T-cell (primary cell): ENCODE data around the gene LBR. TPM values are rescaled to one million over a fixed set of nuclear protein-coding genes. Genes with fewer than 3 reads are reported as not detected.

Experiments used
- ATAC-seq, 4 experiments: fragments of 200-7000 bp in 3 of 4; fragments of 150-1000 bp in 1 of 4; cut with Tn5 transposase; replicated peaks in 1 of 4; 1 replicate in 3 of 4; 2 replicates in 1 of 4; pipeline ENCODE4 v1.10.0; 2021; ENCODE audit warnings: moderate library complexity in 3 of 4, mild to moderate bottlenecking in 2 of 4, moderate number of reproducible peaks in 1 of 4
- CTCF ChIA-PET, 2 donors: fragments of 300-600 bp; sonication (Branson Sonifier 250); formaldehyde crosslinking; loops; one replicate each; lab custom pipeline; 2022; ENCODE audit warnings: antibody characterized with exemption in 2 of 2; lab: Charles Lee
- POLR2A ChIA-PET, 2 donors: fragments of 300-600 bp; sonication (Branson Sonifier 250); formaldehyde crosslinking; loops; one replicate each; lab custom pipeline; 2022; ENCODE audit warnings: antibody characterized with exemption in 2 of 2; lab: Charles Lee
- DNase-seq, 35 experiments: peaks; one replicate each; pipeline versions ENCODE4 v3.0.0 to v3.0.0-alpha.2; 2013 to 2023
- H3K27ac ChIP-seq: one replicate; pipeline ENCODE4 v1.5.1; 2013; ENCODE audit warnings: low read length
- H3K27me3 ChIP-seq, 2 experiments: replicated peaks in 1 of 2; 1 replicate in 1 of 2; 2 replicates in 1 of 2; pipeline versions ENCODE4 v1.6.1 to v1.7.0; 2013; ENCODE audit warnings: low read length in 1 of 2, mixed read lengths in 1 of 2; ENCODE audit not compliant: control insufficient read depth in 2 of 2, insufficient read depth in 2 of 2; ENCODE audit errors: extremely low read depth in 1 of 2
- H3K36me3 ChIP-seq, 2 donors: 1 replicate in 1 of 2; 2 replicates in 1 of 2; pipeline versions ENCODE4 v1.6.1 to v1.7.0; 2013; ENCODE audit warnings: low read length in 1 of 2; ENCODE audit not compliant: control insufficient read depth in 2 of 2, insufficient read depth in 1 of 2; ENCODE audit errors: extremely low read depth in 1 of 2
- H3K4me1 ChIP-seq, 2 experiments: 1 replicate in 1 of 2; 2 replicates in 1 of 2; pipeline versions ENCODE4 v1.6.1 to v1.7.0; 2013; ENCODE audit warnings: low read length in 2 of 2, mixed read lengths in 1 of 2; ENCODE audit not compliant: insufficient read depth in 2 of 2, control insufficient read depth in 1 of 2; ENCODE audit errors: extremely low read depth in 1 of 2
- H3K4me3 ChIP-seq, 2 donors: 1 replicate in 1 of 2; 2 replicates in 1 of 2; pipeline versions ENCODE4 v1.5.1 to v1.7.0; 2013; ENCODE audit warnings: mild to moderate bottlenecking in 2 of 2, low read length in 1 of 2, moderate library complexity in 1 of 2; ENCODE audit not compliant: control insufficient read depth in 1 of 2; ENCODE audit errors: extremely low read depth in 1 of 2
- H3K9me3 ChIP-seq: 2 replicates; pipeline ENCODE4 v1.7.0; 2013
- H3K27ac Mint-ChIP-seq, 2 donors: one replicate each; pipeline ENCODE4 v1.8.0; 2020 to 2021; ENCODE audit warnings: mild to moderate bottlenecking in 2 of 2, mixed read lengths in 2 of 2
- H3K27me3 Mint-ChIP-seq, 2 donors: one replicate each; pipeline ENCODE4 v1.8.0; 2021 to 2022; ENCODE audit warnings: mixed read lengths in 2 of 2
- H3K36me3 Mint-ChIP-seq: one replicate; pipeline ENCODE4 v1.8.0; 2021; ENCODE audit warnings: mixed read lengths
- H3K4me1 Mint-ChIP-seq, 3 donors: one replicate each; pipeline ENCODE4 v1.8.0; 2020 to 2022; ENCODE audit warnings: mixed read lengths in 3 of 3, mild to moderate bottlenecking in 1 of 3
- H3K4me3 Mint-ChIP-seq, 3 donors: one replicate each; pipeline ENCODE4 v1.8.0; 2020 to 2022; ENCODE audit warnings: mild to moderate bottlenecking in 3 of 3, mixed read lengths in 3 of 3, moderate library complexity in 3 of 3
- H3K9me3 Mint-ChIP-seq, 3 donors: one replicate each; pipeline ENCODE4 v1.8.0; 2020 to 2022; ENCODE audit warnings: mixed read lengths in 3 of 3
- WGBS: methylation state at CpG from one replicate; pipeline ENCODE4 v1.1.5; 2013; ENCODE audit warnings: missing lambda C conversion rate; ENCODE audit not compliant: insufficient coverage; 5-methylcytosine and 5-hydroxymethylcytosine counted together
- total RNA-seq, 35 experiments: library from RNA in 6 of 35; stranded (reverse) in 6 of 35; fragments of 120-200 nt in 1 of 35; gene quantifications; one replicate each; pipeline versions ENCODE4 v1.2.1 to v1.2.4 and lab custom pipeline; 2013 to 2026

The LBR gene
- total RNA-seq, 5 donors from 2014 or later (not counting 1 experiment from before 2014, with no cell fraction given): 105 to 142 (median 118) TPM

- H3K9me3 Mint-ChIP-seq: no peaks in the 10 kb centered on the region
- no peak overlapping the region for H3K4me3 Mint-ChIP-seq
- Histone ChIP-seq H3K4me1 (peaks cover 0 to 30% of the 10 kb centered on the region in 2 experiments), H3K27me3 (no peaks in the 10 kb centered on the region), H3K36me3 (no peaks in the 10 kb centered on the region), H3K9me3 (no peaks in the 10 kb centered on the region), H3K4me3 (no peak overlapping the region), H3K27ac (no peak overlapping the region)
- ChIA-PET POLR2A (no interaction called here), CTCF (interaction anchor here in 1 of 2 donors (0.6 kb wide), 1 partner anchor 1115 kb away, joined by 3 read pairs; no protein-coding TSS in a partner anchor)
- ATAC-seq: no peak
- H3K27me3 Mint-ChIP-seq: no peaks in the 10 kb centered on the region
- no peak for DNase-seq
- peaks cover 23 to 43% (median 30%) of the 10 kb centered on the region in 3 donors for H3K4me1 Mint-ChIP-seq
- no peak overlapping the region for H3K27ac Mint-ChIP-seq
- no peaks in the 10 kb centered on the region for H3K36me3 Mint-ChIP-seq
- WGBS: 95% methylated on average over 24 of the region's 25 CpGs
These were observed 24.1 kb upstream of the LBR start for GRCh38 chr1:225451840-225452515.

- Mint-ChIP-seq H3K9me3 (no peaks in the 10 kb centered on the region), H3K27me3 (no peaks in the 10 kb centered on the region), H3K36me3 (no peaks in the 10 kb centered on the region), H3K4me3 (peak overlapping the region in 1 of 3 donors; percentile 17), H3K4me1 (peaks cover 27 to 50% (median 35%) of the 10 kb centered on the region in 3 donors), H3K27ac (peak overlapping the region in 1 of 2 donors; percentile 55)
- ChIA-PET POLR2A (no interaction called here), CTCF (interaction anchor here in 1 of 2 donors (0.6 kb wide), 1 partner anchor 1116 kb away, joined by 3 read pairs; no protein-coding TSS in a partner anchor)
- DNase-seq (no peak), ATAC-seq (no peak)
- no peaks in the 10 kb centered on the region for H3K36me3 ChIP-seq
- no peaks in the 10 kb centered on the region for H3K9me3 ChIP-seq
- no peaks in the 10 kb centered on the region for H3K27me3 ChIP-seq
- H3K4me1 ChIP-seq: peaks cover 0 to 36% of the 10 kb centered on the region in 2 experiments
- WGBS: 100% methylated on average over 3 of the region's 6 CpGs
- no peak overlapping the region for H3K4me3 ChIP-seq
- no peak overlapping the region for H3K27ac ChIP-seq
These were observed 23.5 kb upstream of the LBR start for GRCh38 chr1:225451340-225451739.

GRCh38 chr1:225450491-225451191 lies 22.8 kb upstream of the LBR start:
- H3K4me1 ChIP-seq: peaks cover 6 to 43% of the 10 kb centered on the region in 2 experiments
- Mint-ChIP-seq H3K9me3 (no peaks in the 10 kb centered on the region), H3K27me3 (no peaks in the 10 kb centered on the region), H3K4me1 (peaks cover 34 to 57% (median 42%) of the 10 kb centered on the region in 3 donors), H3K4me3 (peak overlapping the region in 1 of 3 donors; percentile 17), H3K27ac (peak overlapping the region; percentile 52 to 55), H3K36me3 (no peaks in the 10 kb centered on the region)
- no peaks in the 10 kb centered on the region for H3K27me3 ChIP-seq
- DNase-seq (no peak), ATAC-seq (no peak)
- H3K4me3 ChIP-seq: no peak overlapping the region
- WGBS: 70% methylated on average over 10 of the region's 12 CpGs
- ChIA-PET POLR2A (interaction anchor here in 1 of 2 donors (0.6 kb wide), 1 partner anchor 13 kb away, joined by 4 read pairs; no protein-coding TSS in a partner anchor), CTCF (no interaction called here)
- H3K27ac ChIP-seq: no peak overlapping the region
- no peaks in the 10 kb centered on the region for H3K36me3 ChIP-seq
- no peaks in the 10 kb centered on the region for H3K9me3 ChIP-seq

- Mint-ChIP-seq H3K27me3 (no peaks in the 10 kb centered on the region), H3K27ac (peak overlapping the region in 1 of 2 donors; percentile 43), H3K36me3 (no peaks in the 10 kb centered on the region), H3K9me3 (no peaks in the 10 kb centered on the region), H3K4me3 (no peak overlapping the region), H3K4me1 (peaks cover 38 to 62% (median 48%) of the 10 kb centered on the region in 3 donors)
- H3K4me1 ChIP-seq: peaks cover 10 to 45% of the 10 kb centered on the region in 2 experiments
- H3K4me3 ChIP-seq: no peak overlapping the region
- no peaks in the 10 kb centered on the region for H3K9me3 ChIP-seq
- no peak for DNase-seq
- ATAC-seq: no peak
- CTCF ChIA-PET: interaction anchor here (0.7 to 0.9 kb wide), 2 partner anchors 19 to 926 kb away, joined by 3 to 7 read pairs; no protein-coding TSS in a partner anchor
- POLR2A ChIA-PET: interaction anchor here in 1 of 2 donors (0.6 kb wide), 1 partner anchor 14 kb away, joined by 4 read pairs; no protein-coding TSS in a partner anchor
- H3K27me3 ChIP-seq: no peaks in the 10 kb centered on the region
- no peak overlapping the region for H3K27ac ChIP-seq
- H3K36me3 ChIP-seq: no peaks in the 10 kb centered on the region
- WGBS: 93% methylated on average over 3 of the region's 5 CpGs
These were observed 21.9 kb upstream of the LBR start for GRCh38 chr1:225449774-225450173.

- no peak overlapping the region for H3K27ac ChIP-seq
- no peaks in the 10 kb centered on the region for H3K27me3 ChIP-seq
- ChIA-PET POLR2A (interaction anchor here in 1 of 2 donors (0.6 kb wide), 1 partner anchor 329 kb away, joined by 3 read pairs; no protein-coding TSS in a partner anchor), CTCF (interaction anchor here (0.7 to 0.9 kb wide), 2 partner anchors 20 to 925 kb away, joined by 3 to 7 read pairs; no protein-coding TSS in a partner anchor)
- H3K27ac Mint-ChIP-seq: no peak overlapping the region
- no peaks in the 10 kb centered on the region for H3K9me3 Mint-ChIP-seq
- no peak overlapping the region for H3K4me3 ChIP-seq
- ATAC-seq: no peak
- WGBS: 94% methylated on average over 5 of the region's 9 CpGs
- DNase-seq: no peak
- no peaks in the 10 kb centered on the region for H3K9me3 ChIP-seq
- no peaks in the 10 kb centered on the region for H3K36me3 Mint-ChIP-seq
- H3K4me1 Mint-ChIP-seq: peaks cover 42 to 62% (median 48%) of the 10 kb centered on the region in 3 donors
- peaks cover 10 to 45% of the 10 kb centered on the region in 2 experiments for H3K4me1 ChIP-seq
- H3K36me3 ChIP-seq: no peaks in the 10 kb centered on the region
- H3K4me3 Mint-ChIP-seq: no peak overlapping the region
- H3K27me3 Mint-ChIP-seq: no peaks in the 10 kb centered on the region
These were observed 21.4 kb upstream of the LBR start for GRCh38 chr1:225449261-225449660.
